Testis (tissue), 3 donors: ENCODE measurements around the gene ABHD2. TPM values are rescaled to one million over a fixed set of nuclear protein-coding genes. Genes with fewer than 3 reads are reported as not detected.
A peak's percentile ranks its signal among the peaks of the same experiment; 100 is the strongest.

Experiments
- DNase-seq: peaks from one replicate; pipeline ENCODE4 v3.0.0-alpha.2; 2019
- H3K27ac ChIP-seq, 2 donors: fragments of 200-600 bp; sonication (generic); one replicate each; pipeline ENCODE4 v1.5.1; 2019
- H3K27me3 ChIP-seq: fragments of 200-600 bp; sonication (generic); one replicate; pipeline ENCODE4 v1.5.1; 2019
- H3K36me3 ChIP-seq: fragments of 200-600 bp; sonication (generic); one replicate; pipeline ENCODE4 v1.5.1; 2017; ENCODE audit warnings: low read depth; ENCODE audit errors: missing control alignments
- H3K4me1 ChIP-seq: fragments of 200-600 bp; sonication (generic); one replicate; pipeline ENCODE4 v1.5.1; 2019
- H3K4me3 ChIP-seq, 2 donors: fragments of 200-600 bp; sonication (generic); one replicate each; pipeline ENCODE4 v1.5.1; 2017 to 2019
- H3K9me3 ChIP-seq: fragments of 200-600 bp; sonication (generic); one replicate; pipeline ENCODE4 v1.5.1; 2017
- CTCF ChIP-seq, 3 experiments: fragments of 450-650 bp in 2 of 3; fragments of 200-600 bp in 1 of 3; sonication (generic) in 1 of 3; IDR thresholded peaks; one replicate each; pipeline ENCODE4 v1.5.1; 2016 to 2019; ENCODE audit warnings: antibody characterized with exemption in 3 of 3, mild to moderate bottlenecking in 2 of 3, moderate library complexity in 1 of 3
- POLR2A ChIP-seq: fragments of 450-650 bp; IDR thresholded peaks from one replicate; pipeline ENCODE4 v1.6.1; 2017; ENCODE audit warnings: antibody characterized with exemption, mild to moderate bottlenecking, moderate library complexity
- WGBS, 2 donors: methylation state at CpG; one replicate each; pipeline ENCODE4 v1.1.5; 2018; 5-methylcytosine and 5-hydroxymethylcytosine counted together
- intact Hi-C: fragments of 100-400 bp; cut with DNase I; formaldehyde crosslinking; loops from one replicate; pipeline ENCODE4 v1.15.1; 2023; ENCODE audit warnings: low total_unique reads
- polyA plus RNA-seq: library from polyadenylated mRNA; stranded (reverse); fragments of 350-450 nt; fragmentation: Illumina TruSeq; extraction: RNeasy Lipid Tissue Mini Kit (QIAGEN cat#74804); gene quantifications from one replicate; pipeline ENCODE4 v1.2.3, GENCODE V29; 2014; ENCODE audit warnings: low read depth, low replicate concordance; ENCODE audit not compliant: insufficient read depth
- total RNA-seq, 2 donors: library from RNA; depleted of rRNA; stranded (reverse); fragments of >200 nt; gene quantifications; one replicate each; pipeline ENCODE4 v1.2.3, GENCODE V29; 2016

The ABHD2 gene
- total and polyA plus RNA-seq, 3 donors from 2014 or later = 82.5 to 214 (median 109) TPM

GRCh38 chr15:89165677-89166076 lies 77.4 kb downstream of the ABHD2 start:
- H3K4me3 ChIP-seq = no peak overlapping the region
- TF ChIP-seq CTCF (IDR thresholded peaks at IDR 0.05) = no peak
- TF ChIP-seq POLR2A = no peak
- intact Hi-C loops = no loop called here
- no peaks in the 10 kb centered on the region for H3K36me3 ChIP-seq
- WGBS, 2 donors = 41 to 42% methylated on average over 2 of the region's 2 CpGs
- no peak for DNase-seq
- no peaks in the 10 kb centered on the region for H3K27me3 ChIP-seq
- H3K9me3 ChIP-seq = no peaks in the 10 kb centered on the region
- peaks cover 13% of the 10 kb centered on the region for H3K4me1 ChIP-seq
- H3K27ac ChIP-seq = peak overlapping the region in 1 of 2 donors; percentile 22

- DNase-seq = no peak
- intact Hi-C loops = no loop called here
- WGBS, 2 donors = 60 to 68% methylated on average over 7 of the region's 7 CpGs
These were observed 79.3 kb downstream of the ABHD2 start for GRCh38 chr15:89167267-89168176.

GRCh38 chr15:89168316-89168833 lies 80.1 kb downstream of the ABHD2 start:
- H3K27ac ChIP-seq = no peak overlapping the region

More at GRCh38 chr15:89167267-89168176, 79.3 kb downstream of the ABHD2 start:
- Histone ChIP-seq H3K27me3 (no peaks in the 10 kb centered on the region), H3K4me3 (no peak overlapping the region), H3K36me3 (no peaks in the 10 kb centered on the region), H3K4me1 (peaks cover 13% of the 10 kb centered on the region), H3K9me3 (no peaks in the 10 kb centered on the region), H3K27ac (no peak overlapping the region)
- no peak for TF ChIP-seq POLR2A
- no peak for TF ChIP-seq CTCF (IDR thresholded peaks at IDR 0.05)

GRCh38 chr15:89170364-89170763 lies 82.1 kb downstream of the ABHD2 start:
- no peaks in the 10 kb centered on the region for H3K36me3 ChIP-seq
- no peak for TF ChIP-seq POLR2A
- TF ChIP-seq CTCF (IDR thresholded peaks at IDR 0.05) = no peak
- no peaks in the 10 kb centered on the region for H3K27me3 ChIP-seq
- no peak for DNase-seq
- peaks cover 8% of the 10 kb centered on the region for H3K4me1 ChIP-seq
- H3K4me3 ChIP-seq = no peak overlapping the region
- H3K27ac ChIP-seq = no peak overlapping the region
- WGBS, 2 donors = 87 to 100% methylated on average over 3 of the region's 3 CpGs
- intact Hi-C loops = no loop called here
- no peaks in the 10 kb centered on the region for H3K9me3 ChIP-seq

More at GRCh38 chr15:89168316-89168833, 80.1 kb downstream of the ABHD2 start:
- H3K9me3 ChIP-seq = no peaks in the 10 kb centered on the region
- H3K36me3 ChIP-seq = no peaks in the 10 kb centered on the region
- H3K4me1 ChIP-seq = peaks cover 13% of the 10 kb centered on the region
- no peak for TF ChIP-seq POLR2A
- no peak for TF ChIP-seq CTCF (IDR thresholded peaks at IDR 0.05)
- no peak for DNase-seq
- H3K4me3 ChIP-seq = no peak overlapping the region
- intact Hi-C loops = no loop called here
- H3K27me3 ChIP-seq = no peaks in the 10 kb centered on the region
